NT2/D1 (cell line): ENCODE data around the gene NFIX.

Source experiments
- YY1 ChIP-seq: IDR thresholded peaks from 2 replicates; pipeline ENCODE4 v1.6.1; 2011; ENCODE audit not compliant: insufficient read length, insufficient read depth
- ZNF274 ChIP-seq: IDR thresholded peaks from 2 replicates; pipeline ENCODE4 v1.6.1; 2011; ENCODE audit warnings: mild to moderate bottlenecking, low read depth, low read length

GRCh38 chr19:13102416-13102665 is 107.1 kb downstream of the NFIX start:
- TF ChIP-seq YY1 (no peak), ZNF274 (no peak)
